HEK293 (cell line): ENCODE results near the gene SPARC.

Experiments
- CTCF ChIA-PET: fragments of 350-600 bp; formaldehyde crosslinking; extraction: SDS; loops from one replicate; lab custom pipeline; 2021; ENCODE audit warnings: antibody characterized with exemption; lab: Yijun Ruan, JAX
- POLR2A ChIA-PET: fragments of 300-600 bp; formaldehyde crosslinking; extraction: SDS; loops from one replicate; lab custom pipeline; 2020; ENCODE audit warnings: antibody characterized with exemption, inconsistent platforms; lab: Yijun Ruan, JAX
- H3K27ac ChIP-seq: fragments of 200-500 bp; sonication (Bioruptor generic); 2 replicates; pipeline ENCODE4 v1.5.1; 2014; ENCODE audit warnings: low read depth, low read length, control low read depth, inconsistent platforms; ENCODE audit errors: extremely low read depth
- H3K36me3 ChIP-seq, 2 experiments: fragments of 200-500 bp in 1 of 2; sonication (Bioruptor generic) in 1 of 2; 1 replicate in 1 of 2; 2 replicates in 1 of 2; pipeline ENCODE4 v1.5.1; 2014 to 2017; ENCODE audit warnings: inconsistent platforms in 2 of 2, low read length in 2 of 2; ENCODE audit not compliant: control insufficient read depth in 2 of 2, insufficient read depth in 1 of 2
- H3K4me1 ChIP-seq: fragments of 200-500 bp; sonication (Bioruptor generic); 2 replicates; pipeline ENCODE4 v1.5.1; 2014; ENCODE audit warnings: mild to moderate bottlenecking, low read length, inconsistent platforms; ENCODE audit not compliant: control insufficient read depth, insufficient read depth
- H3K4me3 ChIP-seq: 2 replicates; pipeline ENCODE4 v1.5.1; 2011; ENCODE audit warnings: low read depth, mild to moderate bottlenecking, control low read depth, low read length, moderate library complexity
- H3K9me3 ChIP-seq: fragments of 200-500 bp; sonication (Bioruptor generic); 2 replicates; pipeline ENCODE4 v1.5.1; 2014; ENCODE audit warnings: low read depth, low read length, inconsistent platforms; ENCODE audit not compliant: control insufficient read depth, insufficient read depth
- HOXA7 ChIP-seq: sonication (generic); formaldehyde crosslinking; IDR thresholded peaks from 2 replicates; pipeline ENCODE4 v1.8.1; 2022; ENCODE audit warnings: missing genetic modification reagents, borderline replicate concordance
- HOXC10 ChIP-seq: sonication (generic); formaldehyde crosslinking; IDR thresholded peaks from 2 replicates; pipeline ENCODE4 v1.8.1; 2023; ENCODE audit warnings: mild to moderate bottlenecking, missing genetic modification reagents
- KLF8 ChIP-seq: fragments of 450-650 bp; formaldehyde crosslinking; IDR thresholded peaks from 2 replicates; pipeline ENCODE4 v1.5.1; 2016; ENCODE audit warnings: missing biosample characterization, missing genetic modification characterization
- MYNN ChIP-seq: fragments of 450-650 bp; formaldehyde crosslinking; IDR thresholded peaks from 2 replicates; pipeline ENCODE4 v1.5.1; 2016; ENCODE audit warnings: missing biosample characterization, missing genetic modification characterization, borderline replicate concordance
- SP2 ChIP-seq: fragments of 450-650 bp; formaldehyde crosslinking; IDR thresholded peaks from 2 replicates; pipeline ENCODE4 v1.5.1; 2016; ENCODE audit warnings: missing biosample characterization, missing genetic modification characterization
- ZBTB1 ChIP-seq: fragments of 450-650 bp; formaldehyde crosslinking; IDR thresholded peaks from 2 replicates; pipeline ENCODE4 v1.5.1; 2016; ENCODE audit warnings: missing biosample characterization, missing genetic modification characterization
- ZBTB17 ChIP-seq: fragments of 450-650 bp; formaldehyde crosslinking; IDR thresholded peaks from 2 replicates; pipeline ENCODE4 v1.5.1; 2016; ENCODE audit warnings: missing biosample characterization, missing genetic modification characterization
- ZNF19 ChIP-seq: fragments of 450-650 bp; formaldehyde crosslinking; IDR thresholded peaks from 2 replicates; pipeline ENCODE4; 2016; ENCODE audit warnings: missing biosample characterization, missing genetic modification characterization, low read depth
- ZNF239 ChIP-seq: fragments of 450-650 bp; formaldehyde crosslinking; IDR thresholded peaks from 2 replicates; pipeline ENCODE4 v1.5.1; 2016; ENCODE audit warnings: missing biosample characterization, missing genetic modification characterization
- ZNF24 ChIP-seq: fragments of 450-650 bp; formaldehyde crosslinking; IDR thresholded peaks from 2 replicates; pipeline ENCODE4 v1.5.1; 2016; ENCODE audit warnings: missing biosample characterization, missing genetic modification characterization
- ZNF398 ChIP-seq: fragments of 450-650 bp; formaldehyde crosslinking; IDR thresholded peaks from 2 replicates; pipeline ENCODE4 v1.5.1; 2017; ENCODE audit warnings: missing biosample characterization, missing genetic modification characterization
- ZNF510 ChIP-seq: fragments of 450-650 bp; formaldehyde crosslinking; IDR thresholded peaks from 2 replicates; pipeline ENCODE4 v1.5.1; 2018; ENCODE audit warnings: mild to moderate bottlenecking, missing genetic modification characterization, missing biosample characterization; ENCODE audit not compliant: insufficient replicate concordance
- ZNF530 ChIP-seq: fragments of 450-650 bp; formaldehyde crosslinking; IDR thresholded peaks from 2 replicates; pipeline ENCODE4 v1.5.1; 2016; ENCODE audit warnings: low read depth, missing biosample characterization, missing genetic modification characterization
- ZNF544 ChIP-seq: fragments of 450-650 bp; formaldehyde crosslinking; IDR thresholded peaks from 2 replicates; pipeline ENCODE4 v1.5.0; 2017; ENCODE audit warnings: missing biosample characterization, missing genetic modification characterization
- ZNF660 ChIP-seq: fragments of 450-650 bp; IDR thresholded peaks from 2 replicates; pipeline ENCODE4 v1.5.1; 2018; ENCODE audit warnings: missing biosample characterization, mild to moderate bottlenecking, missing genetic modification characterization
- ZNF670 ChIP-seq: fragments of 450-650 bp; formaldehyde crosslinking; IDR thresholded peaks from 2 replicates; pipeline ENCODE4 v1.5.1; 2016; ENCODE audit warnings: missing biosample characterization, missing genetic modification characterization, low read depth
- ZNF768 ChIP-seq: fragments of 450-650 bp; formaldehyde crosslinking; IDR thresholded peaks from 2 replicates; pipeline ENCODE4 v1.5.1; 2018; ENCODE audit warnings: missing biosample characterization, mild to moderate bottlenecking, missing genetic modification characterization
- ZNF791 ChIP-seq: fragments of 450-650 bp; formaldehyde crosslinking; IDR thresholded peaks from 2 replicates; pipeline ENCODE4 v1.5.1; 2016; ENCODE audit warnings: missing biosample characterization, missing genetic modification characterization
- TF ChIP-seq, protein P1 (sequence below): fragments of 450-650 bp; formaldehyde crosslinking; IDR thresholded peaks from 2 replicates; pipeline ENCODE4 v1.5.1; 2016; ENCODE audit warnings: missing biosample characterization, missing genetic modification characterization
- TF ChIP-seq, protein P2 (sequence below): fragments of 450-650 bp; formaldehyde crosslinking; IDR thresholded peaks from 2 replicates; pipeline ENCODE4 v1.5.1; 2016; ENCODE audit warnings: missing biosample characterization, missing genetic modification characterization
- TF ChIP-seq, protein P3 (sequence below): fragments of 450-650 bp; formaldehyde crosslinking; IDR thresholded peaks from 2 replicates; pipeline ENCODE4 v1.5.1; 2016; ENCODE audit warnings: missing biosample characterization, missing genetic modification characterization
- TF ChIP-seq, protein P4 (sequence below): fragments of 450-650 bp; formaldehyde crosslinking; IDR thresholded peaks from 2 replicates; pipeline ENCODE4 v1.5.1; 2016; ENCODE audit warnings: missing biosample characterization, missing genetic modification characterization, low read depth

SPARC gene

GRCh38 chr5:151646334-151646733 lies 40.4 kb downstream of the SPARC start (continued):
- TF ChIP-seq, protein P1, sequence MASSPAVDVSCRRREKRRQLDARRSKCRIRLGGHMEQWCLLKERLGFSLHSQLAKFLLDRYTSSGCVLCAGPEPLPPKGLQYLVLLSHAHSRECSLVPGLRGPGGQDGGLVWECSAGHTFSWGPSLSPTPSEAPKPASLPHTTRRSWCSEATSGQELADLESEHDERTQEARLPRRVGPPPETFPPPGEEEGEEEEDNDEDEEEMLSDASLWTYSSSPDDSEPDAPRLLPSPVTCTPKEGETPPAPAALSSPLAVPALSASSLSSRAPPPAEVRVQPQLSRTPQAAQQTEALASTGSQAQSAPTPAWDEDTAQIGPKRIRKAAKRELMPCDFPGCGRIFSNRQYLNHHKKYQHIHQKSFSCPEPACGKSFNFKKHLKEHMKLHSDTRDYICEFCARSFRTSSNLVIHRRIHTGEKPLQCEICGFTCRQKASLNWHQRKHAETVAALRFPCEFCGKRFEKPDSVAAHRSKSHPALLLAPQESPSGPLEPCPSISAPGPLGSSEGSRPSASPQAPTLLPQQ, result no peak
- TF ChIP-seq ZNF791 (no peak), ZNF660 (no peak), ZNF239 (tag by site-specific recombination) (no peak), HOXC10 (CRISPR knock-in tag) (no peak), ZNF530 (no peak)
- TF ChIP-seq, all 188 proteins: peak for 0

DNA sequence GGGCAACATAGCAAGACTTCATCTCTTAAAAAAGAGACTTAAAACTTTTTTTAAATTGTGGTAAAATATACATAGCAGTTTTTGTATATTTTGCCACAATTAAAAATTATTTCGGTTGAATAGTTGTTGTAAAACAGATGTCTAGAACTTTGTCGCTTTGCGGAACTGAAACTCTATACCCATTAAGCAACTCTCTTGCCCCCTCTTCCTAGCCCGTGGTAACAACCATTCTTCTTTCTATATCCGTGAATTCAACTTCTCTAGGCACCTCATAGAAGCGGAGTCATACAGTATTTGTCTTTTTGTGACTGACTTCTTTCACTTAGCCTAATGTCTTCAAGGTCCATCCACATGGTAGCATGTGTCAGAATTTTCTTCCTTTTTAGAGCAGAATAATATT lies 43.3 kb downstream of the SPARC start:
- Histone ChIP-seq H3K4me1 (no peaks in the 10 kb centered on the region), H3K36me3 (no peaks in the 10 kb centered on the region), H3K27ac (no peak overlapping the region), H3K4me3 (no peak overlapping the region), H3K9me3 (no peaks in the 10 kb centered on the region)
- ChIA-PET CTCF (interaction anchor here (0.5 kb wide), 1 partner anchor 97 kb away, joined by 6 read pairs; no protein-coding TSS in a partner anchor), POLR2A (no interaction called here)
- no peak for TF ChIP-seq ZNF398 (tag by site-specific recombination)
- no peak for TF ChIP-seq ZBTB17
- TF ChIP-seq HOXA7 (CRISPR knock-in tag), result no peak
- TF ChIP-seq, protein P2, sequence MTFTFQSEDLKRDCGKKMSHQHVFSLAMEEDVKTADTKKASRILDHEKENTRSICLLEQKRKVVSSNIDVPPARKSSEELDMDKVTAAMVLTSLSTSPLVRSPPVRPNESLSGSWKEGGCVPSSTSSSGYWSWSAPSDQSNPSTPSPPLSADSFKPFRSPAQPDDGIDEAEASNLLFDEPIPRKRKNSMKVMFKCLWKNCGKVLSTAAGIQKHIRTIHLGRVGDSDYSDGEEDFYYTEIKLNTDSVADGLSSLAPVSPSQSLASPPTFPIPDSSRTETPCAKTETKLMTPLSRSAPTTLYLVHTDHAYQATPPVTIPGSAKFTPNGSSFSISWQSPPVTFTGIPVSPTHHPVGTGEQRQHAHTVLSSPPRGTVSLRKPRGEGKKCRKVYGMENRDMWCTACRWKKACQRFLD, result no peak
- TF ChIP-seq ZNF510, result no peak
- TF ChIP-seq, protein P3, sequence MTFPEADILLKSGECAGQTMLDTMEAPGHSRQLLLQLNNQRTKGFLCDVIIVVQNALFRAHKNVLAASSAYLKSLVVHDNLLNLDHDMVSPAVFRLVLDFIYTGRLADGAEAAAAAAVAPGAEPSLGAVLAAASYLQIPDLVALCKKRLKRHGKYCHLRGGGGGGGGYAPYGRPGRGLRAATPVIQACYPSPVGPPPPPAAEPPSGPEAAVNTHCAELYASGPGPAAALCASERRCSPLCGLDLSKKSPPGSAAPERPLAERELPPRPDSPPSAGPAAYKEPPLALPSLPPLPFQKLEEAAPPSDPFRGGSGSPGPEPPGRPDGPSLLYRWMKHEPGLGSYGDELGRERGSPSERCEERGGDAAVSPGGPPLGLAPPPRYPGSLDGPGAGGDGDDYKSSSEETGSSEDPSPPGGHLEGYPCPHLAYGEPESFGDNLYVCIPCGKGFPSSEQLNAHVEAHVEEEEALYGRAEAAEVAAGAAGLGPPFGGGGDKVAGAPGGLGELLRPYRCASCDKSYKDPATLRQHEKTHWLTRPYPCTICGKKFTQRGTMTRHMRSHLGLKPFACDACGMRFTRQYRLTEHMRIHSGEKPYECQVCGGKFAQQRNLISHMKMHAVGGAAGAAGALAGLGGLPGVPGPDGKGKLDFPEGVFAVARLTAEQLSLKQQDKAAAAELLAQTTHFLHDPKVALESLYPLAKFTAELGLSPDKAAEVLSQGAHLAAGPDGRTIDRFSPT, result no peak
- no peak for TF ChIP-seq ZNF670 (tag by site-specific recombination)
- no peak for TF ChIP-seq ZNF544
- TF ChIP-seq ZNF768 (tag by site-specific recombination), result no peak
- no peak for TF ChIP-seq ZNF19 (tag by site-specific recombination)
- no peak for TF ChIP-seq MYNN
- no peak for TF ChIP-seq KLF8 (tag by site-specific recombination)
- TF ChIP-seq SP2, result no peak
- no peak for TF ChIP-seq ZNF24 (tag by site-specific recombination)
- TF ChIP-seq, protein P4, sequence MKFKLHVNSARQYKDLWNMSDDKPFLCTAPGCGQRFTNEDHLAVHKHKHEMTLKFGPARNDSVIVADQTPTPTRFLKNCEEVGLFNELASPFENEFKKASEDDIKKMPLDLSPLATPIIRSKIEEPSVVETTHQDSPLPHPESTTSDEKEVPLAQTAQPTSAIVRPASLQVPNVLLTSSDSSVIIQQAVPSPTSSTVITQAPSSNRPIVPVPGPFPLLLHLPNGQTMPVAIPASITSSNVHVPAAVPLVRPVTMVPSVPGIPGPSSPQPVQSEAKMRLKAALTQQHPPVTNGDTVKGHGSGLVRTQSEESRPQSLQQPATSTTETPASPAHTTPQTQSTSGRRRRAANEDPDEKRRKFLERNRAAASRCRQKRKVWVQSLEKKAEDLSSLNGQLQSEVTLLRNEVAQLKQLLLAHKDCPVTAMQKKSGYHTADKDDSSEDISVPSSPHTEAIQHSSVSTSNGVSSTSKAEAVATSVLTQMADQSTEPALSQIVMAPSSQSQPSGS (tag by site-specific recombination), result no peak
- no peak for TF ChIP-seq ZBTB1 (tag by site-specific recombination)
